Lower leg skin (tissue), 3 donors: Measurements from ENCODE around the gene APRT.

ENCODE experiments used
- POLR2A ChIP-seq, 2 donors: fragments of 450-650 bp; IDR thresholded peaks; one replicate each; pipeline ENCODE4 v1.6.1; 2016 to 2017; ENCODE audit warnings: antibody characterized with exemption in 2 of 2, mild to moderate bottlenecking in 1 of 2, moderate library complexity in 1 of 2
- TF ChIP-seq, protein P1 (sequence below), 3 donors: fragments of 450-650 bp; IDR thresholded peaks; one replicate each; pipeline ENCODE4 v1.5.1; 2016; ENCODE audit warnings: antibody characterized with exemption in 3 of 3, mild to moderate bottlenecking in 3 of 3, moderate library complexity in 2 of 3

DNA sequence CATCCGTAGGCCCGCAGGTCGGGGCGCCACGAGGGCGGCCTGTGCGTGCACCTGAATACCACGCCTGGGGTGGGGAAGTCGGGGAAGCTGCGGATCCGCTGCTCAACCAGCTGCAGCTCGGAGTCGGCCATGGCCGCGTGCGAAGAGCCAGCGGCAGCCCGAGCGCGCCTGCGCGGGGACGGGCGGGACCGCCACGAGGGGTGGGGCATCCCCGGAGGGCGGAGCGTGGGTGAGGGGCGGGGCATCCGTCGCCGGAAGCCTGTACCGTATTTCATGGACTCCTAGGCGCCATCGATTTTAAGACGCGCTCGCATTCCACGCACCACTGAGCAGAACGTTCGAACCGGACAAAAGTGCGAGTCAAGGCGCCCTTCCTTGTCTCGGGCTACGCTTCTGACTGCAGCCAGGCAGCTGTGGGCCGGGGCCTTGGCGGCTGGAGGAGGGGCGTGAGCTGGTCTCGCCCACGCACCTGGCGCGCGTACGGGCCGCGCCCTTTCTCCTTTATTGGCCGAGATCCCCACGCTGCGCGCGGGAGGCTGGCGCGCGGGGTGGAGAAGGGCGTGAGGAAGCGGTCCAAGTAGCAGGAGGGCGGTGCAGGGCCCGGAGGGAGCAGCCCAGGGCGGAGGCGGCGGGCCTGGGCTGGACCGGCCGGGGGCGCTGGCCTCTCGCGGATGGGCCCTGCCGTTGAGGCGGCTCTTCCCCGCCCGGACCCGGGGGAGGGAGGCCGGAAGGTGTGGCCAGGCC, at the start of gene APRT:
- TF ChIP-seq, protein P1, sequence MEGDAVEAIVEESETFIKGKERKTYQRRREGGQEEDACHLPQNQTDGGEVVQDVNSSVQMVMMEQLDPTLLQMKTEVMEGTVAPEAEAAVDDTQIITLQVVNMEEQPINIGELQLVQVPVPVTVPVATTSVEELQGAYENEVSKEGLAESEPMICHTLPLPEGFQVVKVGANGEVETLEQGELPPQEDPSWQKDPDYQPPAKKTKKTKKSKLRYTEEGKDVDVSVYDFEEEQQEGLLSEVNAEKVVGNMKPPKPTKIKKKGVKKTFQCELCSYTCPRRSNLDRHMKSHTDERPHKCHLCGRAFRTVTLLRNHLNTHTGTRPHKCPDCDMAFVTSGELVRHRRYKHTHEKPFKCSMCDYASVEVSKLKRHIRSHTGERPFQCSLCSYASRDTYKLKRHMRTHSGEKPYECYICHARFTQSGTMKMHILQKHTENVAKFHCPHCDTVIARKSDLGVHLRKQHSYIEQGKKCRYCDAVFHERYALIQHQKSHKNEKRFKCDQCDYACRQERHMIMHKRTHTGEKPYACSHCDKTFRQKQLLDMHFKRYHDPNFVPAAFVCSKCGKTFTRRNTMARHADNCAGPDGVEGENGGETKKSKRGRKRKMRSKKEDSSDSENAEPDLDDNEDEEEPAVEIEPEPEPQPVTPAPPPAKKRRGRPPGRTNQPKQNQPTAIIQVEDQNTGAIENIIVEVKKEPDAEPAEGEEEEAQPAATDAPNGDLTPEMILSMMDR (IDR thresholded peaks at IDR 0.05): no peak
- peak in 1 of 2 donors; percentile 26 for TF ChIP-seq POLR2A (IDR thresholded peaks at IDR 0.05)
